ENCODE data around the gene PLEKHA6.
A peak's percentile ranks its signal among the peaks of the same experiment; 100 is the strongest.

Gene PLEKHA6

GRCh38 chr1:204295671-204296070 is 64.1 kb downstream of the PLEKHA6 start:
- no peak for DNase-seq
- no peak for TF ChIP-seq GATA1 (IDR thresholded peaks at IDR 0.05; ENCODE audit: low read depth, low read length)
- no peak for TF ChIP-seq POLR2A (IDR thresholded peaks at IDR 0.05; ENCODE audit: low read length)

- no peak for DNase-seq
These were observed 65.4 kb downstream of the PLEKHA6 start for GRCh38 chr1:204294357-204294756.

DNA sequence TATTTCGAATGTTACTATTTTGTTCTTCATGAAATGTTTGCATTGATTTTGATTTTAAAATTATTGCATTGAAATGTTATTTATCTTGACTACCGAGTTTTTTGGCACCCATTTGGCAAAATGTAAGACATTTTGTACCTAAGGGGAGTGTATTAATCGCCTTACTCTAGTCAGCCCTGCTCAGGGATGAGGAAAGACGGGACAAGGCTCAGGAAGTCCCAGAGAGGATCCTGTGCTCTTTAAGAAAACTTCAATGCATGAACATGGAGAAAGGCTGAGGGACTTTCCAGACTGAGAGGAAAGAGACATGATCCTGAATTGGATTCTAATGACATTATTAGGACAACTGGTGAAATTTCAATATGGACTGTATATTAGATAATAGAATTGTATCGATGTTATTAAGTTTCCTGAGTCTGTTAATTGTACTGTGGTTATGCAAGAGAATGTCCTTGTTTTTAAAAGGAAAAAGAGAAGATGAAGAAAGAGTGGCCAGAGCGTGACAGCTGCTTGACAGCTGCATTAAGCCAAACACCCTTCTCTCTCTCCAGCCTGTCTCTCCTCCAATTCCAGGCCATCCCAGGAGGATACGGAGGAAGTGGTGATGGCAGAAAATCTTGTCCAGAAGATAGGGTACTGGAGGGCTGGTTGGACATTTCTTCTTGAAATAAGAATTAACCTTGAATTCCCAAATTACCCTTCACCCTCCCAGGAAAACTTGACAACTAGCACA is 66.0 kb downstream of the PLEKHA6 start:
- TF ChIP-seq POLR2A (IDR thresholded peaks at IDR 0.05; ENCODE audit: low read length) (no peak), GATA1 (IDR thresholded peaks at IDR 0.05; ENCODE audit: low read depth, low read length) (no peak)
- DNase-seq: no peak

More at GRCh38 chr1:204294357-204294756, 65.4 kb downstream of the PLEKHA6 start:
- TF ChIP-seq GATA1 (IDR thresholded peaks at IDR 0.05; ENCODE audit: low read depth, low read length) (no peak), POLR2A (IDR thresholded peaks at IDR 0.05; ENCODE audit: low read length) (no peak)

GRCh38 chr1:204292740-204293139 is 67.0 kb downstream of the PLEKHA6 start:
- DNase-seq: no peak
- TF ChIP-seq POLR2A (IDR thresholded peaks at IDR 0.05; ENCODE audit: low read length) (no peak), GATA1 (IDR thresholded peaks at IDR 0.05; ENCODE audit: low read depth, low read length) (no peak)

DNA sequence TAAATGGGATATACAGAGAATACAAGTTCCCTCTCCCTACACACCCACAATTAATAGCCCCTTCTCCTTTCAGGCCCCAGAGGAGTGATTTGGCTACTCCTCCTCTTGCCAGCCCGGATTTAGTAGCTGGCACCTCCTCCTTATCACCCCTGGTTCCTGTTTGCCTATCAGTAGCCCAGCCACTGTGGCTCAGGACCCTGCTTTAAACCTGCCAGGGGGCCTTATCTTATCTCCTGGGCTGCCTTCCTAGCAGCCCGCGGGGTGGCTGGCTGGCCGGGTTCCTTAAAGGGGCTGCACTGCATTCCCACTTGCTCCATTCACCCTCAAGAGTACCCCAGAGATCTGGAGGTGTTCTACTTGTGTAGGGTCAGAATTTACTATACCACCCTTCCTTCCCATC is 70.4 kb downstream of the PLEKHA6 start:
- no peak for TF ChIP-seq GATA1 (IDR thresholded peaks at IDR 0.05; ENCODE audit: low read depth, low read length)
- TF ChIP-seq POLR2A (IDR thresholded peaks at IDR 0.05; ENCODE audit: low read length): no peak
- DNase-seq: peak in 1 of 2 experiments; percentile 36

- TF ChIP-seq GATA1 (IDR thresholded peaks at IDR 0.05; ENCODE audit: low read depth, low read length) (no peak), POLR2A (IDR thresholded peaks at IDR 0.05; ENCODE audit: low read length) (no peak)
- DNase-seq: peak in 1 of 2 experiments; percentile 53
These were observed 71.6 kb downstream of the PLEKHA6 start for GRCh38 chr1:204288021-204288588.

- TF ChIP-seq POLR2A (IDR thresholded peaks at IDR 0.05; ENCODE audit: low read length) (no peak), GATA1 (IDR thresholded peaks at IDR 0.05; ENCODE audit: low read depth, low read length) (no peak)
- no peak for DNase-seq
These were observed 72.2 kb downstream of the PLEKHA6 start for GRCh38 chr1:204287466-204287891.

- TF ChIP-seq POLR2A (IDR thresholded peaks at IDR 0.05; ENCODE audit: low read length): no peak
- TF ChIP-seq GATA1 (IDR thresholded peaks at IDR 0.05; ENCODE audit: low read depth, low read length): no peak
- no peak for DNase-seq
These were observed 72.8 kb downstream of the PLEKHA6 start for GRCh38 chr1:204286831-204287421.

- DNase-seq: no peak
- TF ChIP-seq GATA1 (IDR thresholded peaks at IDR 0.05; ENCODE audit: low read depth, low read length) (no peak), POLR2A (IDR thresholded peaks at IDR 0.05; ENCODE audit: low read length) (no peak)
These were observed 73.4 kb downstream of the PLEKHA6 start for GRCh38 chr1:204286315-204286714.

GRCh38 chr1:204285436-204286305 is 74.1 kb downstream of the PLEKHA6 start:
- TF ChIP-seq POLR2A (IDR thresholded peaks at IDR 0.05; ENCODE audit: low read length): no peak
- no peak for TF ChIP-seq GATA1 (IDR thresholded peaks at IDR 0.05; ENCODE audit: low read depth, low read length)
- DNase-seq: no peak

DNA sequence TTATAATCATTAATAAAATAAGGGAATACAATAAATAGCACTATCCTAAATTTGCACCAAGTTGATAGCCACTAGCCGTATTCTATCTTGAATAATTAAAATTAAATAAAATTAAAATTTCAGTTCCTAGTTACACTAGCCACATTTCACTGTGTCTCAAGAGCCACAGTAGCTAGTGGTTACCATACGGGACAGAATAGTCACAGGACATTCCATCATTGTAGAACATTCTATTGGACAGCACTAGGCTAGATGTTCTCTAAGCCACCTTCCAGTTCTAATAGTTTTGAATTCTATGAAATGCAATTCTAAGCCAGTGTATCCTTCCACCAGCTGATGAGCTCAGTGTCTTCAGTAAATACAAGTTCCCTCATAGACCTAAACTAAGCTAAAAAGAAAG is 74.8 kb downstream of the PLEKHA6 start:
- no peak for TF ChIP-seq GATA1 (IDR thresholded peaks at IDR 0.05; ENCODE audit: low read depth, low read length)
- TF ChIP-seq POLR2A (IDR thresholded peaks at IDR 0.05; ENCODE audit: low read length): no peak
- DNase-seq: no peak

GRCh38 chr1:204283711-204284651 is 75.7 kb downstream of the PLEKHA6 start:
- no peak for DNase-seq
- TF ChIP-seq POLR2A (IDR thresholded peaks at IDR 0.05; ENCODE audit: low read length): no peak
- no peak for TF ChIP-seq GATA1 (IDR thresholded peaks at IDR 0.05; ENCODE audit: low read depth, low read length)

- DNase-seq: no peak
- no peak for TF ChIP-seq GATA1 (IDR thresholded peaks at IDR 0.05; ENCODE audit: low read depth, low read length)
- no peak for TF ChIP-seq POLR2A (IDR thresholded peaks at IDR 0.05; ENCODE audit: low read length)
These were observed 76.9 kb downstream of the PLEKHA6 start for GRCh38 chr1:204282761-204283221.

Measured in erythroblast (primary cell).